ENCODE measurements around the gene KIF13A. TPM values are rescaled to one million over a fixed set of nuclear protein-coding genes. Genes with fewer than 3 reads are reported as not detected.

KIF13A gene
- total RNA-seq, 1 donor from 2014 or later: 38.4 TPM

DNA sequence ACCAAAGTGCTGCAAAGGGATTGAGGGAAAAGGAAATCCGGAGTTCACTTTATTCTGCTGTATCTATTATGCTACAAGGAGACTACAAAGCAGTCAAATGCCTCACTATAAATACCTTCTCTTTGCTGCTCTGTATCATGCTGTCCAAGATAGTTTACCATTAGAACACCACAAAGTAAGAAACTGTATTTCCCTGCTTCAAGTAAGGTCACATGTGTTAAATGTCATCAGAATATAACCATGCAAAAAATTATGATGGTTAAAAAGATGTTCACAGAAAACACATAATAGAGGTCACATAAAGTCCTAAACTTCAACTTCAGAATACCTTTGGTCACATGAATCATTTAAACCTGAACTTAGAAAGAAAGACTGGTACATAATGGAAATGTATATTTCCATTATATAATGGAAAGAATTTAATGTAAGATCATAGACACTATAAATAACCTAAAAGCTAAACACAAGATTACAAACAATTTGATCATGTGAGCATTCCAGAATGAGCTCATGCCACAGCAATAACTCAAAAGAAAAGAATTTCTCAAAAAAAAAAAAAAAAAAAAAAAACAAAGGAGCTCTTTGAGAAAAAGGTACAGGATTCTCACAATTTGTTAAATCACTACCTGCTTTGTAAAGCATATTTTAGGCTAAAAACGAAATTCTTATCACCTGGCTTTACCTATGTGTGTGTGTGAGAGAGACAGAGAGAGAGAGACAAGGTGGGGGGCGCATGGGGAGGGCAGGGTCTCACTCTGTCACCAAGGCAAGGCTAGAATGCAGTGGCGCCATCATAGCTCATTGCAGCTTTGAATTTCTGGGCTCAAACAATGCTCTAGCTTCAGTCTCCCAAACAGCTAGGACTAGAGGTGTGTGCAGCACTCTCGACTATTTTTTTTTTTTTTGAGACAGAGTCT, 58.7 kb downstream of the KIF13A start:
- Histone ChIP-seq H3K4me2 (ENCODE audit: low read length) (peak overlapping the region; percentile 63), H3K9me3 (ENCODE audit: insufficient read depth, low read depth, low read length) (no peaks in the 10 kb centered on the region), H4K20me1 (ENCODE audit: insufficient read depth, low read length) (no peaks in the 10 kb centered on the region), H3K9ac (ENCODE audit: low read length) (peak overlapping the region; percentile 77), H2AFZ (ENCODE audit: low read depth, low read length) (no peak overlapping the region), H3K36me3 (ENCODE audit: insufficient read depth, low read length) (no peaks in the 10 kb centered on the region), H3K27ac (ENCODE audit: low read depth, low read length) (peak overlapping the region; percentile 91), H3K79me2 (ENCODE audit: insufficient read depth, low read length) (peaks cover 66% of the 10 kb centered on the region), H3K27me3 (ENCODE audit: insufficient read depth, low read length) (no peaks in the 10 kb centered on the region), H3K4me3 (ENCODE audit: insufficient read depth, low read depth, low read length) (no peak overlapping the region), H3K4me1 (ENCODE audit: insufficient read depth, low read length) (peaks cover 51% of the 10 kb centered on the region)
- peak overlapping the region; percentile 91 for H3K27ac Mint-ChIP-seq (ENCODE audit: unreplicated experiment)
- H3K4me3 Mint-ChIP-seq (ENCODE audit: unreplicated experiment): no peak overlapping the region
- H3K9me3 Mint-ChIP-seq (ENCODE audit: unreplicated experiment): no peaks in the 10 kb centered on the region
- DNase-seq (ENCODE audit: low read depth) (peak; percentile 74), FAIRE-seq (no peak)
- H3K36me3 Mint-ChIP-seq (ENCODE audit: low read depth, unreplicated experiment): no peaks in the 10 kb centered on the region
- TF ChIP-seq, protein P1, sequence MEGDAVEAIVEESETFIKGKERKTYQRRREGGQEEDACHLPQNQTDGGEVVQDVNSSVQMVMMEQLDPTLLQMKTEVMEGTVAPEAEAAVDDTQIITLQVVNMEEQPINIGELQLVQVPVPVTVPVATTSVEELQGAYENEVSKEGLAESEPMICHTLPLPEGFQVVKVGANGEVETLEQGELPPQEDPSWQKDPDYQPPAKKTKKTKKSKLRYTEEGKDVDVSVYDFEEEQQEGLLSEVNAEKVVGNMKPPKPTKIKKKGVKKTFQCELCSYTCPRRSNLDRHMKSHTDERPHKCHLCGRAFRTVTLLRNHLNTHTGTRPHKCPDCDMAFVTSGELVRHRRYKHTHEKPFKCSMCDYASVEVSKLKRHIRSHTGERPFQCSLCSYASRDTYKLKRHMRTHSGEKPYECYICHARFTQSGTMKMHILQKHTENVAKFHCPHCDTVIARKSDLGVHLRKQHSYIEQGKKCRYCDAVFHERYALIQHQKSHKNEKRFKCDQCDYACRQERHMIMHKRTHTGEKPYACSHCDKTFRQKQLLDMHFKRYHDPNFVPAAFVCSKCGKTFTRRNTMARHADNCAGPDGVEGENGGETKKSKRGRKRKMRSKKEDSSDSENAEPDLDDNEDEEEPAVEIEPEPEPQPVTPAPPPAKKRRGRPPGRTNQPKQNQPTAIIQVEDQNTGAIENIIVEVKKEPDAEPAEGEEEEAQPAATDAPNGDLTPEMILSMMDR (IDR thresholded peaks at IDR 0.05; ENCODE audit: insufficient read depth, low read depth, low read length): no peak
- TF ChIP-seq EZH2 (IDR thresholded peaks at IDR 0.05; ENCODE audit: insufficient read depth, low read length): no peak
- H3K27me3 Mint-ChIP-seq (ENCODE audit: low read depth, unreplicated experiment): no peaks in the 10 kb centered on the region
- peaks cover 44% of the 10 kb centered on the region for H3K4me1 Mint-ChIP-seq (ENCODE audit: low read depth, unreplicated experiment)

DNA sequence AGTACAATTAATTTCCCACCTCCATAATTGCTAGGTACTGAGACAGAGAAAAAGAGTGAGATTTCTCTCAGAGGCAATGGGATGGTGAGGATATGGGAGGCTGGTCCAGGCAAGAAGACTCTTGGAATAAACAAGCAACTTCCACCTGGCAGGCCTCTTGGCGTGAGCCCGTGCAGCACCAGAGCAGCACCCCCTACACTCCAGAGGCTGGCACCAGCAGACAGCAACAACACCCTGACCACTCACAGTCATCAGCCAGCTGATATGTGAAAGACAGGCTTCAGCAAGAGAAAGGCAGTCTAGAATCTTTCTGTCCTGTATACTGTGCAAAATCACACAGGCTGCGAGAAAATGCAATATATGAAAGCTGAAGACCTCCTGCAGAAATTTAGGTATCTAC, 59.7 kb downstream of the KIF13A start:
- Histone ChIP-seq H4K20me1 (ENCODE audit: insufficient read depth, low read length) (no peaks in the 10 kb centered on the region), H3K9ac (ENCODE audit: low read length) (peak overlapping the region; percentile 77), H2AFZ (ENCODE audit: low read depth, low read length) (no peak overlapping the region), H3K4me1 (ENCODE audit: insufficient read depth, low read length) (peaks cover 52% of the 10 kb centered on the region), H3K36me3 (ENCODE audit: insufficient read depth, low read length) (no peaks in the 10 kb centered on the region), H3K27ac (ENCODE audit: low read depth, low read length) (no peak overlapping the region), H3K79me2 (ENCODE audit: insufficient read depth, low read length) (peaks cover 64% of the 10 kb centered on the region), H3K9me3 (ENCODE audit: insufficient read depth, low read depth, low read length) (no peaks in the 10 kb centered on the region), H3K4me2 (ENCODE audit: low read length) (no peak overlapping the region), H3K27me3 (ENCODE audit: insufficient read depth, low read length) (no peaks in the 10 kb centered on the region), H3K4me3 (ENCODE audit: insufficient read depth, low read depth, low read length) (no peak overlapping the region)
- no peak for DNase-seq (ENCODE audit: low read depth)
- peaks cover 49% of the 10 kb centered on the region for H3K4me1 Mint-ChIP-seq (ENCODE audit: low read depth, unreplicated experiment)
- no peak overlapping the region for H3K27ac Mint-ChIP-seq (ENCODE audit: unreplicated experiment)
- no peaks in the 10 kb centered on the region for H3K36me3 Mint-ChIP-seq (ENCODE audit: low read depth, unreplicated experiment)
- TF ChIP-seq EZH2 (IDR thresholded peaks at IDR 0.05; ENCODE audit: insufficient read depth, low read length): no peak
- TF ChIP-seq, protein P1 (IDR thresholded peaks at IDR 0.05; ENCODE audit: insufficient read depth, low read depth, low read length): no peak
- no peaks in the 10 kb centered on the region for H3K9me3 Mint-ChIP-seq (ENCODE audit: unreplicated experiment)
- no peak for FAIRE-seq
- no peak overlapping the region for H3K4me3 Mint-ChIP-seq (ENCODE audit: unreplicated experiment)
- H3K27me3 Mint-ChIP-seq (ENCODE audit: low read depth, unreplicated experiment): no peaks in the 10 kb centered on the region

DNA sequence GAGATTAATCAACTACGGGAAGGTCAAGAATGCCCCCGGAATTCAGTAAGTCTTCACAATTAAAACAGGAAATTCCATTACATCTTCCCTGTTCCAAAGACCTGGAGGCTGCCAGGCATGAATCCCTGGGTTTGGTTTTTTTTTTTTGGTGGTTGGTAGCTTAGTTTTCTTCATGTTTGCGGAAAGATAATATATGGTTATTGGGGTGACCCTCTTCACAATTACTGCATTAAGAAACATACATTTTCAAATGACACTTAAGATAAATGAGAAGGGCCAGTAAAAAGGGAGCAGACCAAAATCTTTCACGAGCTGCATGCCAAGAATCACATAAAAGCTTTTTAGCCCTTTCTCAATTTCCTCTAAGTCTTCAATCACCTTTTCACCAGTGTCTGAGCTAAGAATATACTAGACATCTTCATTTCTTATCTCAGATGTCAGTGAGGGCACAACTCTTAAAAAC, 64.0 kb downstream of the KIF13A start:
- Histone ChIP-seq H3K4me1 (ENCODE audit: insufficient read depth, low read length) (peaks cover 14% of the 10 kb centered on the region), H3K9me3 (ENCODE audit: insufficient read depth, low read depth, low read length) (no peaks in the 10 kb centered on the region), H3K9ac (ENCODE audit: low read length) (peak overlapping the region; percentile 22), H2AFZ (ENCODE audit: low read depth, low read length) (no peak overlapping the region), H3K4me2 (ENCODE audit: low read length) (peak overlapping the region; percentile 45), H3K27me3 (ENCODE audit: insufficient read depth, low read length) (no peaks in the 10 kb centered on the region), H3K27ac (ENCODE audit: low read depth, low read length) (peak overlapping the region; percentile 52), H3K36me3 (ENCODE audit: insufficient read depth, low read length) (no peaks in the 10 kb centered on the region), H4K20me1 (ENCODE audit: insufficient read depth, low read length) (peaks cover 5% of the 10 kb centered on the region), H3K4me3 (ENCODE audit: insufficient read depth, low read depth, low read length) (no peak overlapping the region), H3K79me2 (ENCODE audit: insufficient read depth, low read length) (peaks cover 67% of the 10 kb centered on the region)
- peak; percentile 79 for DNase-seq (ENCODE audit: low read depth)
- FAIRE-seq: no peak
- no peaks in the 10 kb centered on the region for H3K27me3 Mint-ChIP-seq (ENCODE audit: low read depth, unreplicated experiment)
- H3K9me3 Mint-ChIP-seq (ENCODE audit: unreplicated experiment): no peaks in the 10 kb centered on the region
- H3K4me1 Mint-ChIP-seq (ENCODE audit: low read depth, unreplicated experiment): peaks cover 26% of the 10 kb centered on the region
- H3K36me3 Mint-ChIP-seq (ENCODE audit: low read depth, unreplicated experiment): no peaks in the 10 kb centered on the region
- no peak overlapping the region for H3K27ac Mint-ChIP-seq (ENCODE audit: unreplicated experiment)
- TF ChIP-seq, protein P1 (IDR thresholded peaks at IDR 0.05; ENCODE audit: insufficient read depth, low read depth, low read length): no peak
- no peak for TF ChIP-seq EZH2 (IDR thresholded peaks at IDR 0.05; ENCODE audit: insufficient read depth, low read length)
- no peak overlapping the region for H3K4me3 Mint-ChIP-seq (ENCODE audit: unreplicated experiment)
